HFFc6 (cell line): Measurements from ENCODE around the gene C10orf71. TPM values are rescaled to one million over a fixed set of nuclear protein-coding genes. Genes with fewer than 3 reads are reported as not detected.

Source experiments
- DNase-seq: peaks from one replicate; pipeline ENCODE4 v3.0.0-alpha.2; 2018
- H3K27ac Mint-ChIP-seq: 2 replicates; pipeline ENCODE4 v1.8.0; 2020; ENCODE audit warnings: mild to moderate bottlenecking, mixed read lengths
- H3K27me3 Mint-ChIP-seq: 2 replicates; pipeline ENCODE4 v1.8.0; 2021; ENCODE audit warnings: mild to moderate bottlenecking, moderate library complexity, mixed read lengths; ENCODE audit not compliant: insufficient read depth
- H3K36me3 Mint-ChIP-seq: 2 replicates; pipeline ENCODE4 v1.8.0; 2021; ENCODE audit warnings: low read depth, mixed read lengths
- H3K4me1 Mint-ChIP-seq: 2 replicates; pipeline ENCODE4 v1.8.0; 2020; ENCODE audit warnings: low read depth, mixed read lengths
- H3K4me3 Mint-ChIP-seq: 2 replicates; pipeline ENCODE4 v1.8.0; 2020; ENCODE audit warnings: mild to moderate bottlenecking, moderate library complexity, mixed read lengths
- H3K9me3 Mint-ChIP-seq: 2 replicates; pipeline ENCODE4 v1.8.0; 2020; ENCODE audit warnings: mild to moderate bottlenecking, mixed read lengths
- total RNA-seq, 6 experiments: library from RNA; stranded (reverse); fragmentation: NEBNext Ultra II Directional; extraction: Animal tissue kit (Norgen Biotek cat#: 25700); gene quantifications; 2 replicates in 1 of 6; 3 replicates in 5 of 6; pipeline ENCODE4 v1.2.3, GENCODE V29; 2021
- TF ChIP-seq, protein P1 (sequence below): fragments of 200-600 bp; sonication (generic); IDR thresholded peaks from 2 replicates; pipeline ENCODE4 v1.5.0; 2021; ENCODE audit warnings: antibody characterized with exemption, mild to moderate bottlenecking

The C10orf71 gene
- total RNA-seq, 6 experiments from 2014 or later: not detected

DNA sequence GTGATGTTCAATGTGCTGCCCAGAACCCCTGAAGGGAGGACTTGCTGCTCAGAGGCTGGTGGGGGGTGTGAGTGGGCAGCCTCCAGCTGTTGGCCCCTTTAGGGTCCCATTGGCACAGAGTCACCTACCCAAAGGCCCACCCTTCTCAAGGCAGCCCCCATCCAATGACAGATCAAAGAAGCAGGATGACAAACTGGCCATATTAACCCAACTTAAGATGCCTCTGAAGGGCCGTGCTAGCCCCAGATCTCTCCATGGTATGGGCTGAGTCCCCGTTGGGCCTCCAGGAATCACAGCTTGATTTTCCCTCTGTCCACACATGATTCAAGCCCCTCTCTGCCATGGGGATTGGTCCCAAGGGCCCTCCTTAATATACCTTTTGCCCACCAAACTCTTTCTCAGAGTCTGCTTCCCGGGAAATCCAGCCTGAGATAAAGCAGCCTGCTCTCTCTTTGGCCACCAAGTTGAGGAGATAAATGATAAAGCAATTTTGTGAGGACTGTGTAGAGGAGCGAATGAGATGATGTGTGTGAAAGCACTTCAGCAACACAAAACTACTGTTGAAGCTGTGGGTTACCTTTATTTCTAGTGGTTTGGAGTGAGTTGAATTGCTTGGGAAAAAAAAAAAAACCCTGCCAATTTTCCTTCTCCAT lies 38.2 kb upstream of the C10orf71 start:
- Mint-ChIP-seq H3K27me3 (peaks cover 35% of the 10 kb centered on the region), H3K36me3 (no peaks in the 10 kb centered on the region; the same call in 1 of the 2 replicates), H3K4me3 (no peak overlapping the region), H3K9me3 (peaks cover 9% of the 10 kb centered on the region), H3K27ac (no peak overlapping the region), H3K4me1 (no peaks in the 10 kb centered on the region)
- DNase-seq: no peak
- TF ChIP-seq, protein P1, sequence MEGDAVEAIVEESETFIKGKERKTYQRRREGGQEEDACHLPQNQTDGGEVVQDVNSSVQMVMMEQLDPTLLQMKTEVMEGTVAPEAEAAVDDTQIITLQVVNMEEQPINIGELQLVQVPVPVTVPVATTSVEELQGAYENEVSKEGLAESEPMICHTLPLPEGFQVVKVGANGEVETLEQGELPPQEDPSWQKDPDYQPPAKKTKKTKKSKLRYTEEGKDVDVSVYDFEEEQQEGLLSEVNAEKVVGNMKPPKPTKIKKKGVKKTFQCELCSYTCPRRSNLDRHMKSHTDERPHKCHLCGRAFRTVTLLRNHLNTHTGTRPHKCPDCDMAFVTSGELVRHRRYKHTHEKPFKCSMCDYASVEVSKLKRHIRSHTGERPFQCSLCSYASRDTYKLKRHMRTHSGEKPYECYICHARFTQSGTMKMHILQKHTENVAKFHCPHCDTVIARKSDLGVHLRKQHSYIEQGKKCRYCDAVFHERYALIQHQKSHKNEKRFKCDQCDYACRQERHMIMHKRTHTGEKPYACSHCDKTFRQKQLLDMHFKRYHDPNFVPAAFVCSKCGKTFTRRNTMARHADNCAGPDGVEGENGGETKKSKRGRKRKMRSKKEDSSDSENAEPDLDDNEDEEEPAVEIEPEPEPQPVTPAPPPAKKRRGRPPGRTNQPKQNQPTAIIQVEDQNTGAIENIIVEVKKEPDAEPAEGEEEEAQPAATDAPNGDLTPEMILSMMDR: no peak

DNA sequence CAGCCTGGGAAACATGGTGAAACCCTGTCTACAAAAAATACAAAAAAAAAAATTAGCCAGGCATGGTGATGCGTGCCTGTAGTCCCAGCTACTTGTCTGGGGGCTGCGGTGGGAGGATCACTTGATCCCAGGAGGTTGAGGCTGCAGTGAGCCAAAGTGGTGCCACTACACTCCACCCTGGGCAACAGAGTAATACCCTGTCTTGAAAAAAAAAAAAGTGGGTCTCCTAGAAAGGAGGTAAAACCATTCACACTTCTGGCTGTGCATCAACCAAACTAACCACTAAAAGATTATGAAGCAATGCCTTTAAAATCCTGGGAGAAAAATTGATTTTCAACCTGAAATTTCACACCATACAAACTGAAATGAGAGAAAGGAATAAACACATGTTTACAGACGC lies 35.4 kb upstream of the C10orf71 start:
- no peak for DNase-seq
- H3K27me3 Mint-ChIP-seq: peaks cover 32% of the 10 kb centered on the region
- H3K27ac Mint-ChIP-seq: no peak overlapping the region
- no peaks in the 10 kb centered on the region for H3K4me1 Mint-ChIP-seq
- no peaks in the 10 kb centered on the region; the same call in 1 of the 2 replicates for H3K36me3 Mint-ChIP-seq
- no peak overlapping the region for H3K4me3 Mint-ChIP-seq
- H3K9me3 Mint-ChIP-seq: peaks cover 19% of the 10 kb centered on the region
- TF ChIP-seq, protein P1: no peak

DNA sequence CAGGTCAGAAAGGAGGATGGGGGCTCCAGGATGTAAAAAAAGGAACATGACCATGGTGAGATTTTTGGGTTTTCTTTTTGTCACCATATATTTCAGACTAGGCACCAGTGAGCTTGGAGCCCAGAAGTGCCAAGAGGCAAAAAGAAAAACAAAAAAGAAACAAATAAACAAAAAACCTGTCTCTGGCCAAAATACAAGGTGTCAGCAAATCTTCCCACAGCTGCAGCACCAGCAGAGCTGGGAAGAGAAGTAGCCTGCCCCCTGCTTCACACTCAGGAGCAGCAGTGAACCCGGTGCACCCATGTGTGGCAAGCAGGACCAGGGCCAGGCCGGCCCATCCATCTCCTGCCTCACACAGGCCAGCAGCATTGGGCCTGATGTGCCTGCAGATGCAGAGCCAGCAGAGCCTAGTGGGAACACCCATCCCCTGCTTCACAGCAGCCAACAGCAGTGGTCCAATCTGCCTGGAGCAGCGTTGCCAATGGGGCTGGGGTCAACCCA lies 34.7 kb upstream of the C10orf71 start:
- TF ChIP-seq, protein P1: no peak
- H3K27ac Mint-ChIP-seq: no peak overlapping the region
- H3K27me3 Mint-ChIP-seq: peaks cover 32% of the 10 kb centered on the region
- peaks cover 19% of the 10 kb centered on the region for H3K9me3 Mint-ChIP-seq
- H3K4me3 Mint-ChIP-seq: no peak overlapping the region
- H3K4me1 Mint-ChIP-seq: no peaks in the 10 kb centered on the region
- DNase-seq: no peak
- H3K36me3 Mint-ChIP-seq: no peaks in the 10 kb centered on the region; the same call in 1 of the 2 replicates

DNA sequence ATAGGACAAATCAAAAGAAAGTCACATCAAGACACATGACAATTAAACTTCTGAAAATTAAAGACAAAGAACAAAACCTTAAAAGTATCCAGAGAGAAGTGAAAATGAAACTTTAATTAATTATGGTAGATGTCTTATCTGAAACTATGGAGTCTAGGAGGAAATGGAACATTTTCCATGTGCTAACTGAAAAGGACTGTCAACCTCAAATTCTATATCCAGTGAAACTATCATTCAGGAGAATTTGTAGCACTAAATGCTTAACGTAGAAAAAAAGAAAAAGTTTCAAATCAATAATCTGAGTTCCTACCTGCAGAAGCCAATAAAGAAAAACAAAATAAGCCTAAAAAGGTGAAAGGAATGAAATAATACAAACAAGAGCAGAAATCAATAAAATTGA lies 33.1 kb upstream of the C10orf71 start:
- H3K9me3 Mint-ChIP-seq: peaks cover 19% of the 10 kb centered on the region
- H3K27ac Mint-ChIP-seq: no peak overlapping the region
- TF ChIP-seq, protein P1: no peak

DNA sequence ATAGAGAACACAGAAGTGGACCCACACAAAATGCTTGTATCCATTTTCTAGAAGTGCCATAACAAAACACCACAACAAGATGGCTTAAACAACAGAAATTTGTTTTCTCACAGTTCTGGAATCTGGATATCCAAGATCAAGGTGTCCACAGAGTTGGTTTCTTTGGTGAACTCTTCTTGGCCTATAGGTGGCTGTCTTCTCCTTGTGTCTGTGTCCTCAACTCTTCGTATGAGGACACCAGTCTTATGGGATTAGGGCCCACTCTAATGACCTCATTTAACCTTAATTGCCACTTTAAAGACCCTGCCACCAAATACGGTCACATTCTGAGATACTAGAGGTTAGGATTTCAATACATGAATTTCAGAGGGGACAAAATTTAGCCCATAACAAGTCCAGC lies 30.8 kb upstream of the C10orf71 start:
- no peaks in the 10 kb centered on the region; the same call in 1 of the 2 replicates for H3K36me3 Mint-ChIP-seq
- H3K27ac Mint-ChIP-seq: no peak overlapping the region
- no peak for DNase-seq
- H3K4me3 Mint-ChIP-seq: no peak overlapping the region
- peaks cover 27% of the 10 kb centered on the region for H3K27me3 Mint-ChIP-seq
- H3K4me1 Mint-ChIP-seq: no peaks in the 10 kb centered on the region
- H3K9me3 Mint-ChIP-seq: peaks cover 19% of the 10 kb centered on the region
- TF ChIP-seq, protein P1: no peak

More for the DNA sequence above, 33.1 kb upstream of the C10orf71 start:
- H3K27me3 Mint-ChIP-seq: peaks cover 26% of the 10 kb centered on the region
- no peaks in the 10 kb centered on the region for H3K4me1 Mint-ChIP-seq
- H3K4me3 Mint-ChIP-seq: no peak overlapping the region
- no peak for DNase-seq
- H3K36me3 Mint-ChIP-seq: no peaks in the 10 kb centered on the region; the same call in 1 of the 2 replicates
